H9 (cell line): ENCODE measurements around the gene KIF13A. TPM values are rescaled to one million over a fixed set of nuclear protein-coding genes. Genes with fewer than 3 reads are reported as not detected.
A peak's percentile ranks its signal among the peaks of the same experiment; 100 is the strongest.

Source experiments
- DNase-seq: peaks from one replicate; pipeline ENCODE4 v3.0.0-alpha.2; 2017
- H2AFZ ChIP-seq: one replicate; pipeline ENCODE4 v1.6.1; 2013; ENCODE audit warnings: mild to moderate bottlenecking, low read length, control low read depth, moderate library complexity
- H2AK5ac ChIP-seq: 2 replicates; pipeline ENCODE4 v1.6.1; 2013; ENCODE audit warnings: low read length, control low read depth, mixed read lengths; ENCODE audit not compliant: insufficient read length
- H2BK120ac ChIP-seq: one replicate; pipeline ENCODE4 v1.6.1; 2013; ENCODE audit warnings: low read depth, mild to moderate bottlenecking, low read length, control low read depth, inconsistent platforms; ENCODE audit not compliant: poor library complexity, severe bottlenecking
- H2BK12ac ChIP-seq: 2 replicates; pipeline ENCODE4 v1.6.1; 2013; ENCODE audit warnings: low read length, control low read depth, mixed read lengths, low read depth; ENCODE audit not compliant: insufficient read length
- H2BK15ac ChIP-seq: 2 replicates; pipeline ENCODE4 v1.6.1; 2013; ENCODE audit warnings: low read depth, low read length, control low read depth
- H2BK20ac ChIP-seq: one replicate; pipeline ENCODE4 v1.6.1; 2013; ENCODE audit warnings: low read depth, mild to moderate bottlenecking, low read length, control low read depth, inconsistent platforms; ENCODE audit not compliant: poor library complexity, severe bottlenecking
- H2BK5ac ChIP-seq: 2 replicates; pipeline ENCODE4 v1.6.1; 2013; ENCODE audit warnings: low read length, control low read depth, mixed read lengths; ENCODE audit not compliant: insufficient read length
- H3K14ac ChIP-seq: 2 replicates; pipeline ENCODE4 v1.6.1; 2013; ENCODE audit warnings: low read length, control low read depth; ENCODE audit not compliant: insufficient read depth
- H3K18ac ChIP-seq: 2 replicates; pipeline ENCODE4 v1.6.1; 2013; ENCODE audit warnings: low read depth, mild to moderate bottlenecking, mixed read lengths, low read length, control low read depth; ENCODE audit not compliant: insufficient read length
- H3K23ac ChIP-seq: 2 replicates; pipeline ENCODE4 v1.6.1; 2013; ENCODE audit warnings: low read length, control low read depth, mixed read lengths, low read depth; ENCODE audit not compliant: insufficient read length
- H3K23me2 ChIP-seq: 2 replicates; pipeline ENCODE4 v1.6.1; 2013; ENCODE audit warnings: low read depth, mild to moderate bottlenecking, mixed read lengths, low read length, control low read depth; ENCODE audit not compliant: insufficient read length, poor library complexity, severe bottlenecking
- H3K27ac ChIP-seq: 2 replicates; pipeline ENCODE4 v1.5.1; 2013; ENCODE audit warnings: low read length, control low read depth, mixed read lengths, low read depth; ENCODE audit not compliant: insufficient read length
- H3K27me3 ChIP-seq: 2 replicates; pipeline ENCODE4 v1.6.1; 2013; ENCODE audit warnings: low read length, control low read depth, inconsistent platforms; ENCODE audit not compliant: insufficient read depth
- H3K4ac ChIP-seq: 2 replicates; pipeline ENCODE4 v1.6.1; 2013; ENCODE audit warnings: low read depth, mild to moderate bottlenecking, control low read depth, inconsistent platforms, low read length, moderate library complexity
- H3K4me1 ChIP-seq: 2 replicates; pipeline ENCODE4 v1.6.1; 2013; ENCODE audit warnings: low read length, control low read depth, inconsistent platforms; ENCODE audit not compliant: insufficient read depth
- H3K4me2 ChIP-seq: 2 replicates; pipeline ENCODE4 v1.6.1; 2013; ENCODE audit warnings: low read length, control low read depth, mixed read lengths; ENCODE audit not compliant: insufficient read length, insufficient read depth
- H3K56ac ChIP-seq: 2 replicates; pipeline ENCODE4 v1.6.1; 2013; ENCODE audit warnings: low read depth, mild to moderate bottlenecking, mixed read lengths, low read length, control low read depth; ENCODE audit not compliant: insufficient read length
- H3K79me1 ChIP-seq: 2 replicates; pipeline ENCODE4 v1.6.1; 2013; ENCODE audit warnings: low read depth, mild to moderate bottlenecking, moderate library complexity, low read length, control low read depth, inconsistent platforms; ENCODE audit not compliant: insufficient read depth, poor library complexity, severe bottlenecking
- H3K79me2 ChIP-seq: 2 replicates; pipeline ENCODE4 v1.6.1; 2013; ENCODE audit warnings: low read length, control low read depth, inconsistent platforms; ENCODE audit not compliant: insufficient read depth
- H3K9ac ChIP-seq: 2 replicates; pipeline ENCODE4 v1.6.1; 2013; ENCODE audit warnings: low read length, control low read depth, mixed read lengths; ENCODE audit not compliant: insufficient read length; ENCODE audit errors: extremely low read depth
- H3K9me3 ChIP-seq: one replicate; pipeline ENCODE4 v1.6.1; 2013; ENCODE audit warnings: low read depth, low read length, inconsistent platforms; ENCODE audit not compliant: control insufficient read depth
- H3T11ph ChIP-seq: one replicate; pipeline ENCODE4 v1.6.1; 2013; ENCODE audit warnings: mild to moderate bottlenecking, low read length, control low read depth, inconsistent platforms
- H4K20me1 ChIP-seq: one replicate; pipeline ENCODE4 v1.6.1; 2013; ENCODE audit not compliant: control insufficient read depth, insufficient read length, insufficient read depth
- H4K5ac ChIP-seq: 2 replicates; pipeline ENCODE4 v1.6.1; 2013; ENCODE audit warnings: low read depth, mild to moderate bottlenecking, mixed read lengths, low read length, control low read depth; ENCODE audit not compliant: insufficient read length
- H4K8ac ChIP-seq: replicated peaks from 2 replicates; pipeline ENCODE4 v1.6.1; 2013; ENCODE audit warnings: low read length, control low read depth, mixed read lengths, low read depth; ENCODE audit not compliant: insufficient read length
- H4K91ac ChIP-seq: 2 replicates; pipeline ENCODE4 v1.6.1; 2013; ENCODE audit warnings: low read depth, mild to moderate bottlenecking, moderate library complexity, mixed read lengths, low read length, control low read depth; ENCODE audit not compliant: insufficient read length
- H3K27ac Mint-ChIP-seq, 3 experiments: 2 replicates in 2 of 3; 3 replicates in 1 of 3; pipeline ENCODE4 v1.8.0; 2020 to 2021; ENCODE audit warnings: mixed read lengths in 3 of 3, mild to moderate bottlenecking in 1 of 3, moderate library complexity in 1 of 3
- H3K27me3 Mint-ChIP-seq: 2 replicates; pipeline ENCODE4 v1.8.0; 2021; ENCODE audit warnings: low read depth, mild to moderate bottlenecking, moderate library complexity, mixed read lengths
- H3K36me3 Mint-ChIP-seq, 3 experiments: 2 replicates in 2 of 3; 3 replicates in 1 of 3; pipeline ENCODE4 v1.8.0; 2020 to 2021; ENCODE audit warnings: low read depth in 3 of 3, mixed read lengths in 3 of 3; ENCODE audit not compliant: insufficient read depth in 1 of 3
- H3K4me1 Mint-ChIP-seq, 2 experiments: 2 replicates each; pipeline ENCODE4 v1.8.0; 2020; ENCODE audit warnings: mixed read lengths in 2 of 2
- H3K4me3 Mint-ChIP-seq, 2 experiments: 2 replicates in 1 of 2; 3 replicates in 1 of 2; pipeline ENCODE4 v1.8.0; 2020 to 2021; ENCODE audit warnings: mild to moderate bottlenecking in 2 of 2, mixed read lengths in 2 of 2, moderate library complexity in 1 of 2
- H3K9me3 Mint-ChIP-seq, 2 experiments: 2 replicates in 1 of 2; 3 replicates in 1 of 2; pipeline ENCODE4 v1.8.0; 2020; ENCODE audit warnings: mild to moderate bottlenecking in 2 of 2, mixed read lengths in 2 of 2, moderate library complexity in 1 of 2
- WGBS: extraction: QIAGEN DNeasy Blood & Tissue Kit; methylation state at CpG from one replicate; pipeline ENCODE4 v1.1.7; 2013; ENCODE audit warnings: missing lambda C conversion rate, low lambda C conversion rate, mixed read lengths; ENCODE audit not compliant: insufficient read length; ENCODE audit errors: extremely low coverage; 5-methylcytosine and 5-hydroxymethylcytosine counted together
- total RNA-seq: library from RNA; stranded (reverse); gene quantifications from 2 replicates; pipeline ENCODE4 v1.2.1, GENCODE V29; 2021
- TF ChIP-seq, protein P1 (sequence below): fragments of 200-600 bp; sonication (generic); conservative IDR thresholded peaks from 3 replicates; pipeline ENCODE4 v1.8.0; 2021; ENCODE audit warnings: antibody characterized with exemption, mild to moderate bottlenecking

The KIF13A gene
- total RNA-seq, 1 experiment from 2014 or later: 38.2 TPM

GRCh38 chr6:17971128-17972073, 16.0 kb downstream of the KIF13A start:
- no peak for DNase-seq
- no peak overlapping the region for H4K91ac ChIP-seq
- no peak overlapping the region for H2BK120ac ChIP-seq
- no peak overlapping the region for H2BK20ac ChIP-seq
- H2BK5ac ChIP-seq: no peak overlapping the region
- H3K23ac ChIP-seq: no peak overlapping the region
- H3K36me3 Mint-ChIP-seq: no peaks in the 10 kb centered on the region; a peak in 1 of 7 replicates
- no peak overlapping the region for H3K9ac ChIP-seq
- H3K9me3 Mint-ChIP-seq: no peaks in the 10 kb centered on the region
- no peak overlapping the region for H3K18ac ChIP-seq
- H3K9me3 ChIP-seq: no peaks in the 10 kb centered on the region
- no peak overlapping the region for H4K5ac ChIP-seq
- peaks cover 5% of the 10 kb centered on the region; the same call in 1 of the 2 replicates for H3K4me1 ChIP-seq
- H3K4ac ChIP-seq: no peak overlapping the region
- peak overlapping the region in 1 of 3 experiments; percentile 65; a peak in 1 of 7 replicates for H3K27ac Mint-ChIP-seq
- H3K14ac ChIP-seq: no peak overlapping the region
- peaks cover 46 to 50% of the 10 kb centered on the region in 2 experiments for H3K4me1 Mint-ChIP-seq
- no peak overlapping the region for H3T11ph ChIP-seq
- no peaks in the 10 kb centered on the region for H4K20me1 ChIP-seq
- H2AFZ ChIP-seq: no peak overlapping the region
- no peak overlapping the region for H3K4me2 ChIP-seq
- TF ChIP-seq, protein P1, sequence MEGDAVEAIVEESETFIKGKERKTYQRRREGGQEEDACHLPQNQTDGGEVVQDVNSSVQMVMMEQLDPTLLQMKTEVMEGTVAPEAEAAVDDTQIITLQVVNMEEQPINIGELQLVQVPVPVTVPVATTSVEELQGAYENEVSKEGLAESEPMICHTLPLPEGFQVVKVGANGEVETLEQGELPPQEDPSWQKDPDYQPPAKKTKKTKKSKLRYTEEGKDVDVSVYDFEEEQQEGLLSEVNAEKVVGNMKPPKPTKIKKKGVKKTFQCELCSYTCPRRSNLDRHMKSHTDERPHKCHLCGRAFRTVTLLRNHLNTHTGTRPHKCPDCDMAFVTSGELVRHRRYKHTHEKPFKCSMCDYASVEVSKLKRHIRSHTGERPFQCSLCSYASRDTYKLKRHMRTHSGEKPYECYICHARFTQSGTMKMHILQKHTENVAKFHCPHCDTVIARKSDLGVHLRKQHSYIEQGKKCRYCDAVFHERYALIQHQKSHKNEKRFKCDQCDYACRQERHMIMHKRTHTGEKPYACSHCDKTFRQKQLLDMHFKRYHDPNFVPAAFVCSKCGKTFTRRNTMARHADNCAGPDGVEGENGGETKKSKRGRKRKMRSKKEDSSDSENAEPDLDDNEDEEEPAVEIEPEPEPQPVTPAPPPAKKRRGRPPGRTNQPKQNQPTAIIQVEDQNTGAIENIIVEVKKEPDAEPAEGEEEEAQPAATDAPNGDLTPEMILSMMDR: no peak
- H3K4me3 Mint-ChIP-seq: no peak overlapping the region
- H3K79me1 ChIP-seq: peaks cover 3% of the 10 kb centered on the region
- no peaks in the 10 kb centered on the region for H3K27me3 Mint-ChIP-seq
- no peak overlapping the region for H2BK12ac ChIP-seq
- H3K27ac ChIP-seq: no peak overlapping the region
- H3K79me2 ChIP-seq: peaks cover 7% of the 10 kb centered on the region; the same call in 1 of the 2 replicates
- no peaks in the 10 kb centered on the region for H3K27me3 ChIP-seq
- no peak overlapping the region for H2AK5ac ChIP-seq
- H3K56ac ChIP-seq: no peak overlapping the region
- no peak overlapping the region for H4K8ac ChIP-seq
- WGBS: no CpG with 5 or more reads among the region's 7 CpGs
- no peak overlapping the region for H2BK15ac ChIP-seq
- H3K23me2 ChIP-seq: no peaks in the 10 kb centered on the region
